CD14-positive monocyte (primary cell): ENCODE measurements around the gene HMGN5. TPM values are rescaled to one million over a fixed set of nuclear protein-coding genes. Genes with fewer than 3 reads are reported as not detected.
A peak's percentile ranks its signal among the peaks of the same experiment; 100 is the strongest.

ENCODE experiments used
- DNase-seq, 3 donors: peaks; one replicate each; pipeline ENCODE4 v3.0.0-alpha.2; 2011 to 2022
- H2AFZ ChIP-seq: 2 replicates; pipeline ENCODE4 v1.6.0; 2012; ENCODE audit warnings: mild to moderate bottlenecking, low read depth, low read length, inconsistent platforms; ENCODE audit not compliant: insufficient read depth, poor library complexity, severe bottlenecking
- H3K27ac ChIP-seq, 2 donors: 1 replicate in 1 of 2; 2 replicates in 1 of 2; pipeline ENCODE4 v1.5.1; 2012 to 2013; ENCODE audit warnings: low read length in 2 of 2, control low read depth in 1 of 2, inconsistent platforms in 1 of 2, low read depth in 1 of 2, mild to moderate bottlenecking in 1 of 2
- H3K27me3 ChIP-seq, 2 donors: one replicate each; pipeline versions ENCODE4 v1.6.0 to v1.6.1; 2011 to 2013; ENCODE audit warnings: low read length in 2 of 2; ENCODE audit not compliant: control insufficient read depth in 2 of 2, insufficient read depth in 2 of 2
- H3K36me3 ChIP-seq, 2 donors: replicated peaks in 1 of 2; 1 replicate in 1 of 2; 2 replicates in 1 of 2; pipeline versions ENCODE4 v1.5.1 to v1.6.1; 2012 to 2013; ENCODE audit warnings: low read length in 2 of 2, control low read depth in 1 of 2, inconsistent platforms in 1 of 2, mild to moderate bottlenecking in 1 of 2; ENCODE audit not compliant: insufficient read depth in 2 of 2, control insufficient read depth in 1 of 2
- H3K4me1 ChIP-seq, 2 donors: 1 replicate in 1 of 2; 2 replicates in 1 of 2; pipeline versions ENCODE4 v1.5.1 to v1.6.1; 2012 to 2013; ENCODE audit warnings: low read length in 2 of 2, control low read depth in 1 of 2, inconsistent platforms in 1 of 2, mild to moderate bottlenecking in 1 of 2, moderate library complexity in 1 of 2; ENCODE audit not compliant: insufficient read depth in 2 of 2, control insufficient read depth in 1 of 2
- H3K4me2 ChIP-seq: replicated peaks from 2 replicates; pipeline ENCODE3; 2012; ENCODE audit warnings: low read length, moderate library complexity, mild to moderate bottlenecking; ENCODE audit not compliant: poor library complexity, severe bottlenecking; ENCODE audit errors: extremely low read depth
- H3K4me3 ChIP-seq, 3 experiments: fragments of 200-600 bp in 1 of 3; sonication (generic) in 1 of 3; replicated peaks in 1 of 3; 1 replicate in 2 of 3; 2 replicates in 1 of 3; pipeline ENCODE4 v1.5.1; 2011 to 2013; ENCODE audit warnings: low read length in 3 of 3, mild to moderate bottlenecking in 3 of 3, control low read depth in 2 of 3, low read depth in 2 of 3, inconsistent platforms in 1 of 3, moderate library complexity in 1 of 3
- H3K79me2 ChIP-seq: 2 replicates; pipeline ENCODE4 v1.6.0; 2012; ENCODE audit warnings: mild to moderate bottlenecking, control low read depth, inconsistent platforms, low read length, moderate library complexity; ENCODE audit not compliant: insufficient read depth
- H3K9ac ChIP-seq: 2 replicates; pipeline ENCODE4 v1.6.0; 2017; ENCODE audit warnings: low read length, mild to moderate bottlenecking; ENCODE audit not compliant: insufficient read depth, poor library complexity, severe bottlenecking
- H3K9me3 ChIP-seq, 2 donors: replicated peaks in 1 of 2; 1 replicate in 1 of 2; 2 replicates in 1 of 2; pipeline versions ENCODE4 v1.5.1 to v1.6.1; 2012 to 2013; ENCODE audit warnings: low read length in 2 of 2, control low read depth in 1 of 2; ENCODE audit not compliant: control insufficient read depth in 1 of 2, insufficient read depth in 1 of 2
- H4K20me1 ChIP-seq: 2 replicates; pipeline ENCODE4 v1.6.0; 2012; ENCODE audit warnings: mild to moderate bottlenecking, low read length, control low read depth, moderate library complexity; ENCODE audit not compliant: insufficient read depth
- H3K27ac Mint-ChIP-seq, 7 donors: one replicate each; pipeline ENCODE4 v1.8.0; 2020; ENCODE audit warnings: mild to moderate bottlenecking in 7 of 7, mixed read lengths in 7 of 7, moderate library complexity in 6 of 7, inconsistent platforms in 2 of 7
- H3K27me3 Mint-ChIP-seq, 3 donors: one replicate each; pipeline ENCODE4 v1.8.0; 2021 to 2022; ENCODE audit warnings: low read depth in 3 of 3, mild to moderate bottlenecking in 3 of 3, mixed read lengths in 3 of 3, moderate library complexity in 3 of 3, inconsistent platforms in 1 of 3
- H3K36me3 Mint-ChIP-seq, 2 donors: one replicate each; pipeline ENCODE4 v1.8.0; 2020; ENCODE audit warnings: mixed read lengths in 2 of 2, inconsistent platforms in 1 of 2, mild to moderate bottlenecking in 1 of 2
- H3K4me1 Mint-ChIP-seq: one replicate; pipeline ENCODE4 v1.8.0; 2020; ENCODE audit warnings: mild to moderate bottlenecking, mixed read lengths
- H3K4me3 Mint-ChIP-seq, 2 donors: one replicate each; pipeline ENCODE4 v1.8.0; 2020; ENCODE audit warnings: mild to moderate bottlenecking in 2 of 2, mixed read lengths in 2 of 2, moderate library complexity in 1 of 2
- H3K9me3 Mint-ChIP-seq, 7 donors: one replicate each; pipeline ENCODE4 v1.8.0; 2020 to 2022; ENCODE audit warnings: mixed read lengths in 7 of 7, mild to moderate bottlenecking in 6 of 7, moderate library complexity in 6 of 7, inconsistent platforms in 2 of 7
- WGBS: methylation state at CpG from one replicate; pipeline ENCODE4 v1.1.5; 2013; ENCODE audit warnings: missing lambda C conversion rate; ENCODE audit not compliant: insufficient coverage; 5-methylcytosine and 5-hydroxymethylcytosine counted together
- intact Hi-C, 2 donors: fragments of 100-400 bp; cut with micrococcal nuclease; formaldehyde crosslinking; loops; one replicate each; pipeline versions ENCODE4 v1.15.0 to v1.15.1; 2023
- polyA plus RNA-seq, 3 donors: library from polyadenylated mRNA; depleted of rRNA in 1 of 3; unstranded in 2 of 3; stranded (reverse) in 1 of 3; fragments of 300-500 nt in 2 of 3; fragments of >200 nt in 1 of 3; fragmentation: Illumina TruSeq in 2 of 3; gene quantifications; 1 replicate in 2 of 3; 2 replicates in 1 of 3; pipeline ENCODE4 v1.2.3, GENCODE V29; 2012 to 2021
- TF ChIP-seq, protein P1 (sequence below): fragments of 200-600 bp; IDR thresholded peaks from one replicate; pipeline ENCODE4 v1.8.0; 2022; ENCODE audit warnings: antibody characterized with exemption, mild to moderate bottlenecking

Gene HMGN5
- polyA plus RNA-seq, 3 donors = 0.20 to 0.86 TPM; not detected in 1

- no peak overlapping the region for H3K27ac ChIP-seq
- H3K4me2 ChIP-seq = no peak overlapping the region
- no peaks in the 10 kb centered on the region for H3K27me3 ChIP-seq
- peaks cover 46% of the 10 kb centered on the region for H4K20me1 ChIP-seq
- H3K27ac Mint-ChIP-seq = peak overlapping the region in 1 of 7 donors; percentile 15
- H3K4me1 ChIP-seq = peaks cover 14 to 30% of the 10 kb centered on the region in 2 donors
- H3K36me3 ChIP-seq = no peaks in the 10 kb centered on the region
- H3K4me3 Mint-ChIP-seq = no peak overlapping the region
- TF ChIP-seq, protein P1, sequence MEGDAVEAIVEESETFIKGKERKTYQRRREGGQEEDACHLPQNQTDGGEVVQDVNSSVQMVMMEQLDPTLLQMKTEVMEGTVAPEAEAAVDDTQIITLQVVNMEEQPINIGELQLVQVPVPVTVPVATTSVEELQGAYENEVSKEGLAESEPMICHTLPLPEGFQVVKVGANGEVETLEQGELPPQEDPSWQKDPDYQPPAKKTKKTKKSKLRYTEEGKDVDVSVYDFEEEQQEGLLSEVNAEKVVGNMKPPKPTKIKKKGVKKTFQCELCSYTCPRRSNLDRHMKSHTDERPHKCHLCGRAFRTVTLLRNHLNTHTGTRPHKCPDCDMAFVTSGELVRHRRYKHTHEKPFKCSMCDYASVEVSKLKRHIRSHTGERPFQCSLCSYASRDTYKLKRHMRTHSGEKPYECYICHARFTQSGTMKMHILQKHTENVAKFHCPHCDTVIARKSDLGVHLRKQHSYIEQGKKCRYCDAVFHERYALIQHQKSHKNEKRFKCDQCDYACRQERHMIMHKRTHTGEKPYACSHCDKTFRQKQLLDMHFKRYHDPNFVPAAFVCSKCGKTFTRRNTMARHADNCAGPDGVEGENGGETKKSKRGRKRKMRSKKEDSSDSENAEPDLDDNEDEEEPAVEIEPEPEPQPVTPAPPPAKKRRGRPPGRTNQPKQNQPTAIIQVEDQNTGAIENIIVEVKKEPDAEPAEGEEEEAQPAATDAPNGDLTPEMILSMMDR = no peak
- H3K36me3 Mint-ChIP-seq = peaks cover 16 to 19% of the 10 kb centered on the region in 2 donors
- no peak overlapping the region for H3K9ac ChIP-seq
- no CpG with 5 or more reads among the region's 8 CpGs for WGBS
- intact Hi-C loops = no loop called here
- H3K4me3 ChIP-seq = no peak overlapping the region
- DNase-seq = no peak
- H3K4me1 Mint-ChIP-seq = peaks cover 30% of the 10 kb centered on the region
- peaks cover 0 to 2% (median 0%) of the 10 kb centered on the region in 3 donors for H3K27me3 Mint-ChIP-seq
- H2AFZ ChIP-seq = no peak overlapping the region
- H3K9me3 ChIP-seq = no peaks in the 10 kb centered on the region
- H3K79me2 ChIP-seq = peaks cover 96% of the 10 kb centered on the region
- H3K9me3 Mint-ChIP-seq = peaks cover 0 to 3% (median 0%) of the 10 kb centered on the region in 7 donors
Observed at GRCh38 chrX:81208916-81209315, 7.2 kb upstream of the HMGN5 start.

- H3K36me3 ChIP-seq = no peaks in the 10 kb centered on the region
- H3K9me3 ChIP-seq = no peaks in the 10 kb centered on the region
- peaks cover 17 to 37% of the 10 kb centered on the region in 2 donors for H3K4me1 ChIP-seq
- peaks cover 0 to 2% (median 0%) of the 10 kb centered on the region in 3 donors for H3K27me3 Mint-ChIP-seq
- intact Hi-C loops = no loop called here
- peak in 2 of 3 donors; percentile 24 to 25 for DNase-seq
- H4K20me1 ChIP-seq = peaks cover 24% of the 10 kb centered on the region
- H3K36me3 Mint-ChIP-seq = peaks cover 8% of the 10 kb centered on the region in 2 donors
- no peak overlapping the region for H2AFZ ChIP-seq
- peak overlapping the region in 4 of 7 donors; percentile 58 to 85 (median 73) for H3K27ac Mint-ChIP-seq
- peaks cover 29% of the 10 kb centered on the region for H3K4me1 Mint-ChIP-seq
- no CpG with 5 or more reads among the region's 1 CpG for WGBS
- TF ChIP-seq, protein P1 = no peak
- peaks cover 0 to 3% (median 0%) of the 10 kb centered on the region in 7 donors for H3K9me3 Mint-ChIP-seq
- H3K79me2 ChIP-seq = peaks cover 85% of the 10 kb centered on the region
- H3K4me2 ChIP-seq = peak overlapping the region; percentile 42
- H3K4me3 Mint-ChIP-seq = no peak overlapping the region
- peak overlapping the region in 1 of 2 donors; percentile 7 for H3K27ac ChIP-seq
- H3K27me3 ChIP-seq = no peaks in the 10 kb centered on the region
- H3K9ac ChIP-seq = no peak overlapping the region
- H3K4me3 ChIP-seq = peak overlapping the region in 1 of 3 experiments; percentile 42
Observed at GRCh38 chrX:81206476-81206875, 4.8 kb upstream of the HMGN5 start.
